GM21786 (cell line): ENCODE measurements around the gene UNC80.
A peak's percentile ranks its signal among the peaks of the same experiment; 100 is the strongest.

Experiments used
- ATAC-seq: cut with Tn5 transposase; IDR thresholded peaks from one replicate; pipeline ENCODE4 v1.9.1; 2021; ENCODE audit not compliant: unreplicated experiment

UNC80 gene

DNA sequence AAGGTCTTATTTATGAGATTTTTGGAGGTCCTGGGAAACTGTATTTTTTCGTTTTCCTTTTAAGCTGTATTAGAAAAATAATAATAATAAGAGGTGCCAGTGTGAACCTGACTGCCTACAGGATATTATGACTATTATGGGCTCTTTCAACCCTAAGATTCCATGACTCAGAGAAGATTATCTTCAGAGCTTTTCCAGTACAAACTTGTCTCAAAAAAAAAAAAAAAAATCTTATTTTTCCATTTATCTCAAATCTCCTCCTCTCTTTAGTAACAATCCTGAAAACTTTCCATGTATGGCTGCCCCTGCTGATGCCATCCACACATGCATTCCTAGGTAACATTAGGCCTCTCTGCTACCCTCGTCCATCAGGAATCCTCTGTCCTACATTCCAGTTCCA is 194.1 kb downstream of the UNC80 start:
- no peak for ATAC-seq

DNA sequence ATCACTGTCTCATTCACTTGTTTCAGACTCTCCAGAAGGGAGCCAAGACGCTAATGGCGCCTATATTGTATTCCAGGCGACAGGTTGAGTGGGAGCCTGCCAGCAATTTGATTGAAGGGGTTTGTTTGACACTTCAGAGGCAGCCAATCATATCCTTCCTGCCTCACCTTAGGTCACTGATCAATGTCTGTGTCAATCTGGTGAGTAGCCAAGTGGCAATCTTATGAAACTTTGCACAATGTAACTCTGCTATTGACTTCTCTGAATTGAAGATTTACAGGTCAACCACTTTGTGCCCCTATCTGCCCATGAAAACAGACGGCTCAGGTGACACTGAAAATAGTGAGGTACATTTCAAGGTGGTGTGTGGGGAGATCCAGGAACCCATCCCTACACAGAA is 198.1 kb downstream of the UNC80 start:
- ATAC-seq, result no peak

DNA sequence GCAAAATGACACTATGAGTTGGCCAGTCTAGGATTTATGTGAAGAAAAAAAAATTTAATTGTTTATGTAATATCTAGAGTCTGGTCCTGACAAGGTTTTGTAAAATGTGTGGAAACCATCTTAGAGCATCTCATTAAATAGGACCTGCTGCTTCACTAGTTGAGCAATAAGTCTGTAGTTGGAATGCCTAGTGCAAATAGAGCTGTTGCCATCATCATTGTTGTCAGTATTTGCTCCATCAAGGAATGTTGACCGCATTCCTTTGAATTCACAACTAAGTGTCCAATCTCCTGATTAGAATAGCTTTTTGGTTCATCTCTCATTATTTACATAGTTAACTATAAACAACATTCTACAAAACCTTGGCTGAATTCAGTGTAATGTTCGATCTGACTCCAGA is 198.6 kb downstream of the UNC80 start:
- no peak for ATAC-seq

DNA sequence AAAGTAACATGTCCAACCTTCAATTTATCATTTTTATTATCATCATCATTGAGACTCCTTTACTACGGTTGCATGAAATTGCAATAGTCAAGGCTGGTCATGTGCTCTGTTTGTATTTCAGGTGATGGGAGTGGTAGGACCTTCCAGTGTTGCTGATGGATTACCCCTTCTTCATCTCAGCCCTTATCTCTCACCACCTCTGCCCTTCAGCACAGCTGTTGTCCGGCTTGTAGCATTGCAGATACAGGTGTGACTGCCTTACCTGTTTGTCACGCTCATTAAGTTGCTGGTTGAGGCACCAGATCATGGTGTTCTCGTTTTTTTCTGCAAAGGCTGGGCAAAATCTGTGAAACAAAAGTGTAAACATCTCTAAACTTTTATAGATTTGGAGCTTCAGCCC is 199.1 kb downstream of the UNC80 start:
- no peak for ATAC-seq

DNA sequence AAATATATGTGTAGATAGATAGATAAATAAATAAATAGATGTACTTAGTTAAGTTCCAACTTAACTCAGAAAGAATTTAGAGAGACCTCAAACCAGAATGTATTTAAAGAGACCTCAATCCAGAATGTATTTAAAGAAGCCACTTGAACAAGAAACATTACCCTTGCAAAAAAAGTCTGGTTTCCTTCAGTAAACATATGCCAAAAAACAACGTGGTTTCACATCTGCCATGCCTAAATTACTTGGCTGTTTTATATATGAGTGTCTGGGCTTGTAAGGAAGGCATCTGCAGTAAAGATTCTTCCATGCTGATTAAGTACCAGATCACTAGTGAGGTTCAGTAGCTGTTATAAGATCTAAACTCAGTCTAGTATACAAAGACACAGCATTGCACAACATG is 201.7 kb downstream of the UNC80 start:
- no peak for ATAC-seq

DNA sequence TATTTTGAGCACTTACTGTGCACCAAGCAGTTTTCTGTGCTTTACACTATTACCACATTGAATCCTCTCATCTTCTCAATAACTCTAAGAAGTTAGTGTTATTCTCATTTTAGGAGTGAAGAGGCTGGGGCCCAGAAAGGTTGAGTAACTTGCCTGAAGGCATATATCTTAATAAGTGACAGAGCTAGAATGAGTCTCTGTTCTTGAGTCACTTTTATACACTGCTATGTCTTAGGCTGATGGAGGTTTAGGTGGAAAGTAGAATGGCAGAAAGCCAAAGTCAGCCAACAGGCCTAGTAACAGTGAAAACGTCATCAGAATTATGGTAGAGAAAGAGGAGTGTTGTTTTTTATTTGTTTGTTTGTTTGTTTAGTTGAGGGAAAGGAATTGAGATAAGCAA is 202.9 kb downstream of the UNC80 start:
- ATAC-seq, result no peak

DNA sequence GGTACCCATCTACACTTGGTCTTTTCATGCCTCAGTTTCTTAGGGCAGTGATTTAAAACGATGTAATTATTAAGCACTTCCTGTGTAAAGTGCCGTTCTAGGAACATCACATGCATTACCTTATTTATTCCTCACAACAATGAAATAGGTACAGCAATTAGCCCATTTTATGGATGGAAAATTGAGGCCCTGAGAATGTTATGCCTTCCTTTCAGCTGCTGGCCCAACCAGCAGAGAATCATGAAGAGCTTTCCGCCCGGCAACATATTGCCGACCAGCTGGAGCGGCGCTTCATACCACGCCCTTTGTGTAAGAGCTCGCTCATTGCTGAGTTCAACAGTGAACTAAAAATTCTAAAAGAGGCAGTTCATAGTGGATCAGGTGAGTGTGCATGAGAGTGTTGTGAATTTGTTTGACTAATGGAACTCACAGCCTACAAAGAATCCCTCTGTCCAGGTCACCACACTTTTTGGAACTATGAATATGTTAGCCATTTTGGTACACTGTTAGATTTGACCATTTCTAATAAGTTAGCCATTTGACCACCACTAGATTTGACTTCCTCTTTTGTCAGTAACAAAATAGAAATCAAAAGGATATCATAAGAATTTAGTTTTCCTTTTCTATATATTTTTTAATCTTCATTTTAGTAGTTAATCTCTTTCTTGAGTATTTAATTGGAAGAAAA is 205.2 kb downstream of the UNC80 start:
- peak; percentile 72 for ATAC-seq

DNA sequence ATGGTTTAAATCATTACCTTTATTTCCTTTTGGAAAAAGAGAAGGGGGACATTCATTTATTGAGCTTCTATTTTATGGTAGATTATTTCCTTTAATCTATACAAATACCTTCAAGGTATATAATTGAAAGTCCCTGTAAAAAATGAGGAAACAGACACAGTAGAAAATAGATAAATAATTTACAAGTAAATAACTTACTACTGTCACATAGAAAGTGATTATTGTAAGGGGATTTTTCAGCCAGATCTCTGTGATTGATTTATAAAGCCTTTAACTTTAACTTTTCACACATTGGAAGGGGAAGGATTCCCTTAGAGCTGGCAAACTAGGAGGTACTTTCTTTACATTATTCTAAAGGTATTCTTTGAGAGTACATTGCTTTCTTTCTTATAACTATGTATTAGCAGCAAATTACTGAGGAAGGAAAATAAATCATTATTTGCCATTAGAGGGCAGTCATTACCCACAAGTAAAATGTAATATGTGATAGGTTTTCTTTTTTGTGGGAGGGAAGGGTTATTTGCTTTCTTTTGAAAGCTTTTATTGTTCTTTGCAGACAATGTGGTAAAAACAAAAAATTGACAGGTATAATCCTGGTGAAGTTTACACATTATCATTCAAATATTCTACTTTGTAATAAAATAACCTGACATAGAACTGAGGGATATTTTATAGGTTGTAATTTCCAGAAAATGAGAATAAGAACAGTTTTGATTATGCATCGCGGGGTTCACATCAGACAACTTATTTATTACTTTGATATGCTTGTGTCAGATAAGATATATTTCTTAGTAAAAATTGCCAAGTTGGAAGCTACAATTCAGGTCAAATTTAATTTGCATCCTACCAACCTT is 206.0 kb downstream of the UNC80 start:
- ATAC-seq, result peak; percentile 63

DNA sequence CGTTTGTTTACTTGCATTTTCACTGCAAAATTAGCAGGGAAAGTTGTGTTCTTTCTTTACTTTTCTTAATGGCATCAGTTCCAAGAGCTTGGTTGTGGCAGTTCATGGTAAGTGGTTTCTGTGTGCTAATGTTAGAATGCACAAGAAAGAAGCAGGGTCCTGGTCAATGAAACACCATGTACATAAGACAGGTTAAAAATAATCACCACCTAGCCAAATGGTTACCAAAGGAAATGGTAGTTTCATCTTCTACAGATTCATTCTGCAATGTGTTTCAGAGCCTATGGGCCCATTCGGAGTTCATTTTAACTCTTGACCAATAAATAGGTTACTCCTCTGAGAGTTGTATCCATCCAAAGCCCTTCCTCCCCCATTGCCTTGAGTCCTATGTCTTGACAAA is 212.7 kb downstream of the UNC80 start:
- no peak for ATAC-seq

DNA sequence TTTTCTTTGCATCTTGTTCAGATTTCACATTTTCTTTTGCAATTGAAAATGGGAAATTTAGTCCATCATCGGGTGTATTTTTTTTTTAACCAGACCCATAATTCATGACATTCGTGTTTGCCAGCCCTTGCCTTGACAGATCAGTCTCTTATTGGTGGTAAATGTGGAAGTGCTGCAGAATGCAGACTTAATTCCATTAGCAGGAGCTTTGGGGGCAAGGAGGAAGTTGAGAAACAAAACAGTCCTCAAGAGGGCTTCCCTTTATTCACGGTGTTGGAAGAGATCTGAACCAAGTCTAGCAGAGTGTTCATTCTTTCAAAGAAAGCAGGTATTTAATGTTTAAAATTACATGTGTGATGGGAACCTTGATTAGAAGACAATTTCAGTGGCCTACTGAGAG is 214.2 kb downstream of the UNC80 start:
- no peak for ATAC-seq

DNA sequence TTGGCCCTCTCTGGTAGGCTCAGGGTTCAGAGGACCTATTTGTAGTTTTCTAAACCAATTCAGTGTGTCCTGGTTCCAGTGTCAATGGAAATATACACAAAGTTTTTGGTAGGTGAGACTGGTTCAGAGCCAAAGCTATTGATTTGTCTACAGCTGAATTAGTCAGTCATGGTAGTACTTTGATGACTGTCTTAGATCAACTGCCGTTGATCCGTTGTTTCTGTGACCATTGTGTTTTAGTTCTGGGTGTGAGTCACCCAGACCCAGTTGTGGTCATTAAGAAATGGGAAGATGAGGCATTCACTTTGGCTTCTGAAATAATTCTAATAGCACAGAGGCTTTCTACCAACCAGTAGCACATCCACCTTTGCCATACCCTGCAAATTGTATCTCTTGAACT is 214.8 kb downstream of the UNC80 start:
- no peak for ATAC-seq

DNA sequence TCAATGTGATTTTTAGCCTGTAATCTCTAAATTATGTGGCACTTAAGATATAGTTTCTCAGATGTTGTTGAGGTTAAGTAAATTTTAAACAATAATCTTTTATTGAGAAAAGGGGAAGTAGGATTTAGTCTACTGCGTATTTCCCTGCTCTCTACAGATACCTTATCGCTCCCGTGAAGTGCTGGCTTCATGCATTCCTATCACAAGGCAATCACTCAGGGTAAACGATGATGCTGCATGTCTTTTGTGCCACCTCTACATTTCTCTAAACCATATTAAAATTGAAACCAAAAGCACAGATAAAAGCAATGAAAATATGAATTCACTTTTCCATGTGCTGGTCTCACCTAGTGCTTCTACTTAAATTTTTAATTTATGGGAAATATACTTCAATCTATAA is 216.4 kb downstream of the UNC80 start:
- peak; percentile 63 for ATAC-seq

DNA sequence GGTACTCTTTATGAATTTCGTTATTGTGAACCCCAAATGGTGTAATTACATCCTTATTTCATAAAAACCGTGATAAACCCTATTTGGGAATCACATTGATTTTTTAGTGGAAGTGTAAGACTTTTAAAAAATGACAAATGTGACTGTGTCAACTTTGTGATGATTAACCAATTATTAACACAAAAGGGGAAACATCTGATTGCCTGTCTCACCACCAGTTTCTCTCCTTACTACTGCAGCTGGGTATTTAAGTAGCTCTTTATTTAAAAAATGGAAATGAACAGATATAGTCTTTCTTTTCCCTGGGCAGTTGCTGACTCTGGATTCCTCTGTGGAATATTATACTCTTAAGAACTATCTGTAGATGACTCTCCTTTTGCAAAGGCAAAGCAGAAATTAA is 219.2 kb downstream of the UNC80 start:
- peak; percentile 42 for ATAC-seq

DNA sequence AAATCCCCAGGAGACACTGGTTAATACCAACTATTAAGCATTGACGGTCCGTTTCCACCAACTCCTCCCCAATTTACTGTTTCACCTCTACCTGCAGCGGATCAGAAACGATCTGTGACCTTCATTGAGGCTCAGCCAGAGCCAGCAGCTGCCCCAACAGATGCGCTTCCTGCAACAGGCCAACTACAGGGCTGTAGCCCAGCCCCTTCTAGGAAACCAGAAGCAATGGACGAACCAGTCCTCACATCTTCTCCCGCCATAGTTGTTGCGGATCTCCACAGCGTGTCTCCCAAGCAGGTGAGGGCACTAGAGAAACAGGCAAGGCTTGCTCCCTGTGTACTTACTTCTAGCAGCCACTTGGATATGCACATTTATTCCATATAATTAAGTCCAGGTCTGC is 222.3 kb downstream of the UNC80 start:
- ATAC-seq, result no peak

DNA sequence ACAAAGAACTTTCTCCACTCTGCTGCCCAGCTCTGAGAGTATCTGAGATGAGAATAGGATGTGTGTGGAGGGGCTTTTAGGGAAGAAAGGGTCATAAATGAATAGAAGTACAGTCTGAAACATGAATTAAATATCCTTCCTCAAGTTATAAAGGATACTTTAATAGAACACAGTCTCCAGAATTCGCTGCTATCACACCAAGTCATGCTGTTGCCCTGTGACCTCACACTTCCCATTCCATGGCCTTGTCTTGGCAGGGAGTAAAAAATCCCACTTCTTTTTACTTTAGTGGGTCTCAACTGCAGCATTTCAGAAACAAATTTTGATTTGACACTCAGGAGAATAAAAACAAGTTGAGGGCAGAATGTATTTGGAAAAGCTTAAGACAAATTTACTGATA is 227.0 kb downstream of the UNC80 start:
- no peak for ATAC-seq

DNA sequence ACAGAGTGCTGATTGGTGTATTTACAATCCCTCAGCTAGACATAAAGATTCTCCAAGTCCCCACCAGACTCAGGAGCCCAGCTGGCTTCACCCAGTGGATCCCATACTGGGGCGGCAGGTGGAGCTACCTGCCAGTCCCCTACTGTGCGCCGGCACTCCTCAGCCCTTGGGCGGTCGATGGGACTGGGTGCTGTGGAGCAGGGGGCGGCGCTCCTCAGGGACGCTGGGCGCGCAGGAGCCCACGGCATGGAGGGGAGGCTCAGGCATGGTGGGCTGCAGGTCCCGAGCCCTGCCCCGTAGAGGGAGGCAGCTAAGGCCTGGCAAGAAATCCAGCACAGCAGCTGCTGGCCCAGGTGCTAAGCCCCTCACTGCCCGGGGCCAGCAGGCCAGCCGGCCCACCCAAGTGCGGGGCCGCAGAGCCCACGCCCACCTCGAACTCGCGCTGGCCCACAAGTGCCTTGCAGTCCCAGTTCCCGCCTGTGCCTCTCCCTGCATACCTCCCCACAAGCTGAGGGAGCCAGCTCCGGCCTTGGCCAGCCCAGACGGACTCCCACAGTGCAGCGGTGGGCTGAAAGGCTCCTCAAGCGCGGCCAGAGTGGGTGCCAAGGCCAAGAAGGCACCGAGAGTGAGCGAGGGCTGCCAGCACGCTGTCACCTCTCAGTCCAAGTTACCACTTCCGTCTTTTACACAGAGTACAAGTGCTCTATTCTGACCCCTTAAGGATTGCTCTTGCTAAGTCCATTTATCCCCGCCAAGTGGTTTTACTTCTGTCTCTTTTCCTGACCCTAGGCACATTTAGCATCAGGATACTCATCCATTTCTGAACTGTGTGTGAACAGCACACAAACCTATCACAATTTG is 229.1 kb downstream of the UNC80 start:
- no peak for ATAC-seq

DNA sequence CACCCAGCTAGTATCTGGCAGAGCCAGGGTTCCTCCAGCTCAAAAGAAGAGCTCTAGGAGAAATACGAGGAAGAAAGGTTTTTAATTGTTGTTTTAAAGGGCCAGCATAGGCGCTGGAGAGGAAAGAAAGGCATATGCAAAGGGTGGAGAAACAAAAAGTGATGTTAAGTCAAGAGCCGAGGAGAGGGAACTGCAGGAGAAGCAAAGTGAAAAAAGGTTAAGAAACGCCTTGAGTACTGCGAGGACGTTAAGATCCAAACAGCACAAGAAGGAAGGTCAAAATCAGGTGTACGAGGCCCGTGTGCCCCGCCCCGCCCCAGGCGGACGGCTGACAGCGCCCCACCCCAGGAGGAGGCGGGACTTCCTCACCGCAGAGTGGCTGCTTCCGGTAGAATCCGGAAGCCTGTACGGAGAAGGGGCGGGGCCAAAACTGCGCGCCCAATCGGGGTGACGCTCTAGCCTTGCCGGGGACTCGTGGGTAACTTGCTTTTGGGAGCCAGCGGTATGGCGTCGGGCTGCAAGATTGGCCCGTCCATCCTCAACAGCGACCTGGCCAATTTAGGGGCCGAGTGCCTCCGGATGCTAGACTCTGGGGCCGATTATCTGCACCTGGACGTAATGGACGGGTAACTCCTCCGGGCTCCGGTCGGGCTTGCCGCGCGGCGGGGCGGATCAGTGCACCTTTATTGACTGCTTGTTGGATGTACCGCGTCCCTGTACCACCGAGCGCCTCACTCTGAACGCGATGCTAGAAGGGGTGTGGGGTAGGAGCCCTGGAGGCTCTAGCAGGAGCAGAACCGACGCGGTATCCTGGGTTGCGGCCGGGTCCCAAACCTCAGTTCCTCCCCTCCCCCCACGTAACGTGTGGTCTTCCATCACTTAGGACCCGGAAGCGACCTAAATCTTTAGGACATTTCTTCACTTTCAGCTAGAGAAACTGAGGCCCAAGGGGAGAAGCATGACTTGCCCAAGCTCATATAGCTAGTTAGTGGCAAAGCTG is 230.8 kb downstream of the UNC80 start, which contains the start of gene RPE:
Gene RPE (plus strand): TSS at position 481 of the 1,000 bp plus-strand sequence. CDS start 24 bp downstream, at position 505.
- ATAC-seq, result peak; percentile 99

DNA sequence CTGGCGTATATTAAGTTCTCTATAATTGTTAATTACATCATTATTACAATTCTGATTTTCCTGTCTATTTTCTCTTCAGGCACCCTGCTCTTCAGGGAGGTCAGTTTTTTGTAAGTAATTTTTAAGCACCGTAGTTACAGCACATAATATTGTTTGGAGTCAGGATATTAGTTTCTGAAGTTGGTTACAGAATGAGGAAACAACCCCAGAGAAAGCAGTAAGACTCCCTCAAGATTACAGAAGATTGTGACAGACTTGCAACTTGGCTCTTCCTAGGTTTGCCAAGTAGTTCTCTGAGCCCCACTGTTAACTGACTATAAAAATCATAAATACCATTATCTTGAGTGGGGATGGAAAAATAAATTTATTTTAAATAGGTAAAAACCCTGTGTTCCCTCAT is 231.7 kb downstream of the UNC80 start:
- ATAC-seq, result no peak

DNA sequence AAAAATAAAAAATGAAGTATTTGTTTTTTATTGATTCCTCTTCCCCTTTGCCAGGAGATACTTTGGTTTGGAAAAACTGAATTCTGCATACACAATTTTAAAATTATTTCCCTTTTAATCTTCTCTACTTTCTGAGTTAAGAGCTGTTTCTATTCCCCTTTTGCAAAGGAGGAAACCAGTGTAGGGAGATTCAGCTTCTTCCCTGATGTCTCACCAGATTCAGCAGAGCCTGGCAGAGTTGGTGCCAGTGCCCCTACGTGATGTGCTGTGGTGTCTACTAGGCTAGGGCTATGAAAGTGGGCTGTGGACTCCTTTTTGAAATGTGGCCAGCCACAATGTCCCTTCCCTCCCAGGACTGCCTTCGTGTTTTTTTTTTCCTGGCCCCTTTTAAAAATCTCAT is 233.2 kb downstream of the UNC80 start:
- no peak for ATAC-seq

DNA sequence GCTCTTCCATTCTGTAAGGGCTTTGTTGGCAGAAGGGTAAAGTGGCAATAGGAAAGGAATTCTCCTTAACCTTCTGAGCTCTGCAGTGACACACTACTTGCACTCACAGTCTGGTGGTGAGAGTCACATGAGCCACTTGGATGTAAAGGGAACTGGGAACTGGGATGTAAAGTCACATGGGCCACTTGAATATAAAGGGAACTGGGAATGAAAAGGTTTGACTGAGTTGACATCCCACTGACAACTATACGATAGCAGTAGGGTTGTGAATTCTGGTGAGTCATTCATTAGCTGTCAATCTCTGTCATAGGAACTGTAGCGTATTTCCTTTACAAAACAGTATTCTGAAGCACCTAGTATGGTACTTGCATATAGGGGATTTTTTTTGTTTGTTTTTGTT is 236.3 kb downstream of the UNC80 start:
- no peak for ATAC-seq
